Brain pericyte (primary cell): ENCODE data around the gene WASF3.
"Not testable (repeated sequence)": the region's sequence is repeated elsewhere in the genome, so short reads cannot be mapped to it uniquely, and the experiment has no call there.

Source experiments
- DNase-seq: peaks from one replicate; pipeline ENCODE4 v3.0.0-alpha.2; 2012; ENCODE audit warnings: low read depth, low spot score

WASF3 gene

GRCh38 chr13:26629260-26629825 lies 71.9 kb downstream of the WASF3 start:
- DNase-seq: no peak

DNA sequence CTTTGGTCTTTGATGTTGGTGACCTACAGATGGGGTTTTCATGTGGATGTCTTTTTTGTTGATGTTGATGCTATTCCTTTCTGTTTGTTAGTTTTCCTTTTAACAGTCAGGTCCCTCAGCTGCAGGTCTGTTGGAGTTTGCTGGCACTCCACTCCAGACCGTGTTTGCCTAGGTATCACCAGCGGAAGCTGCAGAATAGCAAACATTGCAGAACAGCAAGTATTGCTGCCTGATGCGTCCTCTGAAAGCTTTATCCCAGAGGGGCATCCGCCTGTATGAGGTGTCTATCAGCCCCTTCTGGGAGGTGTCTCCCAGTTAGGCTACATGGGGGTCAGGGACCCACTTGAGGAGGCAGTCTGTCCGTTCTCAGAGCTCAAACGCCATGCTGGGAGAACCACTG lies 78.2 kb downstream of the WASF3 start:
- not testable (repeated sequence) for DNase-seq

- not testable (repeated sequence) for DNase-seq
Measured at GRCh38 chr13:26636073-26636472, 78.6 kb downstream of the WASF3 start.

DNA sequence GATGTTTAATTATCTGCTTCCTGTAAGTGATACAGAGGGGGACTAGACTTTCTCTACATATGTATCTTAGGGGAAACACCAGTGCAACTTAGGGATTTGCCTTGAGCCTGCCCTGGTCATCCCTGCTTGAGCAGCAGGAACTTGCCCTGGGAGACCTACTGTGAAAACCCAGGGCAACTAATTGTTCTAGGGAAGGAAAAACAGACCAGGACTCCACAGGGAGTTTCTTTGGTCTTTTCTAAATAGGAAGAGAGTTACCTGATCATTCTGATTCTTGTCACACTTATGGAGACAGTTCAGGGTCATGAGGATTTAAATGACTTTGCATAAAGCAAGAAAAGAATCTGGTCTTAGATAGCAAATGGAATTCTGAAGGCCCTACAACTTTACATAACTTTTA lies 89.1 kb downstream of the WASF3 start:
- DNase-seq: no peak

GRCh38 chr13:26651234-26651633 lies 93.8 kb downstream of the WASF3 start:
- no peak for DNase-seq

- DNase-seq: no peak
Measured at GRCh38 chr13:26653310-26653709, 95.8 kb downstream of the WASF3 start.

DNA sequence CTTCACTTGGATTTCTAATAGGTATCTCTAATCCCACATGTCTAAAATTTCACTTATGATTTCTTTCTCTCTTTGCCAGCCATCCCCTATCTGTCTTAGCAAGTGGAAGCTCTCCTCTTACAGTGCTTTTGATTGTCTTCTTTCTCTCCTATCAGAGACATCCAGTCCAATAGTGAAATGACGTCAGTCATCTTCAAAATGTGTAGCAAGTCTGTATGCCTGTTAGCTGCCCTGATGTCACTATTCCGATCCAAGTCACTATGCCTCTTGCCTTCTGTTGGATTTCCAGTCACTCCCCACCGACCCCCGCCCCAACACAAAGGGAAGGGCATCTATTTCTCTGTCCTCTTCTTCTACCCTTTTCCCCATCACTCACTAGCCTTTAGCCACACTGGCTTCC lies 96.4 kb downstream of the WASF3 start:
- no peak for DNase-seq

DNA sequence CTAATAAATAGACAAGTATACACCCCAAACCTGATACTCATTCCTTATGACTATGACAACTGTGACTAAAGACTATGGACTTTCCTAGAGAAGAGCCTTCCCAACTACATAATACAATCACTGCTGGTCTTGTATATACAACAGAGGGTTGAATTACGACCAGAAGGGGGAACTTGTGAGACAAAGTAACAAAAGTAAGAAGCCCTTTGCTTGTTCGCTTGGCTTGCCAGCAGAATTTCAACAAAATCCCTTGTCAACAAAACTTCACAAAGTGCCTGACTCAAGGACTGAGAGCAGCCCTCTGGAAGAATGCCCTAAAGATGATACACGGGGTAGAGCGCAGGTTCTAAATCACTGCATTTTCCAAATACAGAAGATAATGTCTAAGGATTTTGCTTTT lies 99.4 kb downstream of the WASF3 start:
- DNase-seq: no peak

GRCh38 chr13:26658448-26659385 lies 101.2 kb downstream of the WASF3 start:
- no peak for DNase-seq

DNA sequence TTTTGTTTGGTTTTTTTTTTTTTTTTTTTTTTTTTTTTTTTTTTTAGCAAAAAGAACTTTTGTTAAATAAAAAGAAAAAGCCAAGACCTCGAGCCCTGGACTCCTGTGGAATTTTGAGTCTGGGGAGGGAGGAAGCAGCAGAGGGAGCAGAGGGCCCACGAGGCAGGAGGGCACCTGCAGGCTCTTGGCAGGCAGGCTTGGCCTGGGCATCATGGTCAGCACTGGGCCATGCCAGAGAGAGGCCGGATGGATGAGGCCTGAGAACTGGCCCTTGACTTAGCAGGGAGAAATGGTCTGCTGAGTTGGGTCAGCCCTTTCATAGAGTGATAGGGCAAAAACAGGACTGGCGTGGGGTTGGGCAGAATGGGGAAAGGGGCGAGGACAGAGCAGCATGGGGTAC lies 102.7 kb downstream of the WASF3 start:
- no peak for DNase-seq

DNA sequence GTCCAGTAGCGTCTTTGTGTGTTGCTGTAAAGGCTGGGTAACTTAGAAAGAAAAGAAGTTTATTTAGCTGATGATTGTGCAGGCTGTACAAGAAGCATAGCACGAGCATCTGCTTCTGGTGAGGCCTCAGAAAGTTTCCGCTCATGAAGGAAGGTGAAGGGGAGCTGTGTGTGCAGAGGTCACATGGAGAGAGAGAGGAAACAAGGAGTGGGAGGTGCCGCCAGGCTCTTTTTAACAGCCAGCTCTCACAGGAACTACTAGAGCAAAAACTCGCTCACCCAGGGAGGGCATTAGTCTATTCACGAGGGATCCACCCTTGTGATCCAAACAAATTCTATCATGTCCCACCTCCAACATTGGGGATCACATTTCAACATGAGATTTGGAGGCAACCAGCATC lies 103.3 kb downstream of the WASF3 start:
- no peak for DNase-seq

DNA sequence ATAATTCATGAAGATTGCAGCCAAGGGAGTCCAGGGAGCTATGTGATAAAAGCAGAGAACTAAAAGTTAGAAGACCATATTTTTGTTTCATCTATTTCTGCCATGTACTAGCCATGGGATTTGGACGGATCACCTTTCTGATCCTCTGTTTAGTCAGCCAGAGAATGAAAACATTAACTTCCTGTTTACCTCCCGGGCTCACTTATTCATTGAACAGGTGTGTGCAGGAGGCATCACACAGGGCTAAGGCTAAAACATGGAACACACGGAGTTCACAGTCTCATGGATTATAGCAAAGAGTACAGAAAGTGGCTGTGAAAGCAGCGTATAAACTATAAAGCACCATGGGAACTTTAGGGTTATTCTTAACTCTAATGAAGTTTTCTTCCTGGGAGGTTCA lies 106.3 kb downstream of the WASF3 start:
- no peak for DNase-seq

DNA sequence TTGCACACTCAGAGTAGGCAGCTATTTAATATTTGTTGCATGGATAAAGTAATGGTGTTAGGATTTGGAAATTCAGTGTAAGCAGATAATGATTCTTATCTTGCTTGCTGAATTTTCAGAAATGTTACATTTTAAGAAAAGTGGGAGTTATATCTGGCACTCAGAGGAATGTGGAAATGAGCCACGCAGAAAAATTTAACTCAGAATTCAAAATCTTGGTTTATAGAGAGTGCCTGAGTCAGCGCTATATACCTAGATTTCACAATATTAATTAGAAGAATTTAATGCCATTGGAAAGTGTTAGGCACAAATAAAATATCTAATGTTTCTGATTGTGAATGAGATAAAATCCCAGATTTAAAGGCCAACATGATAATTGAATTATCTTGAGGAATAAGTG lies 106.8 kb downstream of the WASF3 start:
- no peak for DNase-seq

GRCh38 chr13:26664876-26665275 lies 107.4 kb downstream of the WASF3 start:
- no peak for DNase-seq

GRCh38 chr13:26668357-26669146 lies 111.1 kb downstream of the WASF3 start:
- no peak for DNase-seq

GRCh38 chr13:26673890-26674289 lies 116.4 kb downstream of the WASF3 start:
- DNase-seq: no peak

DNA sequence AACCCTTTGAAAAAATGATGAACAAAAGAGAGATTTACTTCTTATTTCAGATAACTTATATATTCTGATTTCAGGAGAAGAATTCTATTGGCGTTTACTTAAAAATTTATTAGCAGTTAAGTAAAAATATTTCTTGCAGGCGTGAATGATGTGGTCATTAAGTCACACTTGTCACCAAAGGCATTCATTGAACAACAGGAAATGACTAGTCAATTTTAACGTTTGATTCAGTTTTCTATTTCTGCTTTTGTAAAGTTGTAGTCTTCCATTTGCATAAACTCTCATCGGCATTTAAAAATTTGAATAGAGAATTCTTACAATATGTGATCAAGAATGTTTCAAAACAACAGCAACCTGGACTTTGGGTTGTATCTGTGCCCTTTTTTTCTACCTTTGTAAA lies 119.7 kb downstream of the WASF3 start:
- no peak for DNase-seq

DNA sequence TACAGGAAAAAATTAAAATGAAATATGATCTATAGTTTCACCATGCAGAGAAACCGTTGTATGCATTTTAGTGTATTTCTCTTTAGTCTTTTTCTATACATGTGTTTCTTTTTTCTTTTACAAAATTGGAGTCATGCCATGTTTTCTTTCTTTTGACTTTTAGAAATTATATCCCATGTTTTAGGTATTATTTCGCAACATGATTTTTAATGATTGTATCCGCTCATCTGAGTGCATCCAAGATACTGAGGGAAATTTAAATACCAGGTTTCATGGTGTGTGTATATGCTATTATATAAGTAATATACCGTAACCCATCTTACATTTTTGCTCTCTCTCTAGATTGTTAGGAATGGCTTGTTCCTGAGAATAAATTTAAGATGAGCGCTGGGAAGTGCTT lies 120.8 kb downstream of the WASF3 start:
- DNase-seq: no peak

GRCh38 chr13:26678796-26679195 lies 121.3 kb downstream of the WASF3 start:
- DNase-seq: no peak

- no peak for DNase-seq
Measured at GRCh38 chr13:26679411-26680122, 122.1 kb downstream of the WASF3 start.

DNA sequence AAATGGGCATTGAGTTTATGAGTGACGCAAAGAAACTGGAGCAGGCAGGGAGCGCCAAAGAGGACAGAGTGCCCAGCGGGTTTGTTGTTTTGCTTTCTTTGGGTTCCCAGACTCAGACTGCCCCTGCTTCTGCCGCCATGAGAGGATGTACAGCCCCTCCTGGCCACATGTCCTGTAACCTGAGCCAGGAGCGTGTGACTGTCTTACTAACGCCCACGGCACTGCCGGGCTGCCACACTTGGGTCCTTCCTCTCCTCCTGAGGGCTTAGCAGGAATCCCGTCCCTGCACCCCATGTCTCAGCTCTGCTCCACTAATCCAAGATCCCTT lies 122.6 kb downstream of the WASF3 start:
- DNase-seq: peak; percentile 40

GRCh38 chr13:26680572-26680971 lies 123.1 kb downstream of the WASF3 start:
- DNase-seq: no peak
